ENCODE data around the gene TTC31.

Gene TTC31

GRCh38 chr2:74525717-74526648, 43.1 kb downstream of the TTC31 start, which contains the start of gene DQX1:
TSS of gene DQX1 (minus strand) at chr2:74526231. CDS start at chr2:74525729, 502 bp downstream.
- no peak for DNase-seq (ENCODE audit: low read depth, low spot score)

GRCh38 chr2:74526649-74527230, 43.9 kb downstream of the TTC31 start:
- no peak for DNase-seq (ENCODE audit: low read depth, low spot score)

- DNase-seq (ENCODE audit: low read depth, low spot score) = no peak
Measured at GRCh38 chr2:74527741-74528140, 44.9 kb downstream of the TTC31 start.

GRCh38 chr2:74528600-74529356, 45.9 kb downstream of the TTC31 start:
- DNase-seq (ENCODE audit: low read depth, low spot score) = no peak

- DNase-seq (ENCODE audit: low read depth, low spot score) = peak; percentile 100
Measured at GRCh38 chr2:74529357-74530238, 46.7 kb downstream of the TTC31 start, which contains the start of the genes AUP1 and HTRA2. TSS of gene AUP1 (minus strand) at chr2:74529706. CDS start at chr2:74529629, 77 bp downstream. TSS of gene HTRA2 (plus strand) at chr2:74529933. CDS start at chr2:74530007, 74 bp downstream.

- DNase-seq (ENCODE audit: low read depth, low spot score) = peak; percentile 66
Measured at GRCh38 chr2:74530239-74531187, 47.6 kb downstream of the TTC31 start.

- no peak for DNase-seq (ENCODE audit: low read depth, low spot score)
Measured at GRCh38 chr2:74531666-74532065, 48.8 kb downstream of the TTC31 start.

GRCh38 chr2:74532222-74532621, 49.3 kb downstream of the TTC31 start:
- no peak for DNase-seq (ENCODE audit: low read depth, low spot score)

- DNase-seq (ENCODE audit: low read depth, low spot score) = no peak
Measured at GRCh38 chr2:74533464-74533863, 50.6 kb downstream of the TTC31 start.

- DNase-seq (ENCODE audit: low read depth, low spot score) = no peak
Measured at GRCh38 chr2:74534411-74534810, 51.5 kb downstream of the TTC31 start.

- no peak for DNase-seq (ENCODE audit: low read depth, low spot score)
Measured at GRCh38 chr2:74535440-74535965, 52.6 kb downstream of the TTC31 start.

GRCh38 chr2:74536166-74536950, 53.5 kb downstream of the TTC31 start:
- DNase-seq (ENCODE audit: low read depth, low spot score) = no peak

GRCh38 chr2:74537140-74537539, 54.3 kb downstream of the TTC31 start:
- no peak for DNase-seq (ENCODE audit: low read depth, low spot score)

- DNase-seq (ENCODE audit: low read depth, low spot score) = no peak
Measured at GRCh38 chr2:74538881-74539339, 56.0 kb downstream of the TTC31 start.

- DNase-seq (ENCODE audit: low read depth, low spot score) = no peak
Measured at GRCh38 chr2:74540291-74540690, 57.4 kb downstream of the TTC31 start.

GRCh38 chr2:74542978-74543377, 60.1 kb downstream of the TTC31 start:
- DNase-seq (ENCODE audit: low read depth, low spot score) = no peak

Data from astrocyte of the hippocampus (primary cell).